ENCODE results near the gene FBXO7.

The FBXO7 gene

GRCh38 chr22:32509045-32509444, 34.4 kb downstream of the FBXO7 start:
- DNase-seq (ENCODE audit: low spot score in 2 of 2) = no peak
- ATAC-seq (ENCODE audit: low read depth) = no peak
- H3K4me3 Mint-ChIP-seq = no peak overlapping the region
- no peaks in the 10 kb centered on the region for H3K4me1 Mint-ChIP-seq
- no peaks in the 10 kb centered on the region for H3K27me3 Mint-ChIP-seq
- no peaks in the 10 kb centered on the region for H3K9me3 Mint-ChIP-seq
- no peak overlapping the region for H3K27ac Mint-ChIP-seq
- peaks cover 19% of the 10 kb centered on the region for H3K36me3 Mint-ChIP-seq

DNA sequence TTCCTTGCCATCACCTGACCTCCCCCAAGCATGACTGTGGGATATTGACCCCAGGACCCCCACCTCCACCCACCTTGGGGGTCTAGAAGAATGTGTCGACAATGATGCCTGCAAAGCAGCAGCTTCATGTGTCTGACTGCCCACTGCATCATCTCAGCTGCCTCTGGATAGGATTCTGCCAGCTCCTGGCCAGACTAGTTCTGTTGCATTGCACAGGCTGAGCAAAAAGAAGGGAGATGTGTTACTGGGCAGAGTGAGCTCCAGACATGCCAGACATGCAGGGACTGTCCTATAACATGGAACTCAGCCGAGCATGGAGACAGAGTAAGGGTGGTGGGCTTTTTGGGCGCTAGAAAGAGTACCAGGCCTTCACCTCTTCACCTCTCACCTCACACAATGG, 36.7 kb downstream of the FBXO7 start:
- H3K4me1 Mint-ChIP-seq = no peaks in the 10 kb centered on the region
- H3K27ac Mint-ChIP-seq = no peak overlapping the region
- H3K4me3 Mint-ChIP-seq = no peak overlapping the region
- DNase-seq (ENCODE audit: low spot score in 2 of 2) (no peak), ATAC-seq (ENCODE audit: low read depth) (no peak)
- H3K36me3 Mint-ChIP-seq = peaks cover 12% of the 10 kb centered on the region
- no peaks in the 10 kb centered on the region for H3K9me3 Mint-ChIP-seq
- H3K27me3 Mint-ChIP-seq = no peaks in the 10 kb centered on the region

DNA sequence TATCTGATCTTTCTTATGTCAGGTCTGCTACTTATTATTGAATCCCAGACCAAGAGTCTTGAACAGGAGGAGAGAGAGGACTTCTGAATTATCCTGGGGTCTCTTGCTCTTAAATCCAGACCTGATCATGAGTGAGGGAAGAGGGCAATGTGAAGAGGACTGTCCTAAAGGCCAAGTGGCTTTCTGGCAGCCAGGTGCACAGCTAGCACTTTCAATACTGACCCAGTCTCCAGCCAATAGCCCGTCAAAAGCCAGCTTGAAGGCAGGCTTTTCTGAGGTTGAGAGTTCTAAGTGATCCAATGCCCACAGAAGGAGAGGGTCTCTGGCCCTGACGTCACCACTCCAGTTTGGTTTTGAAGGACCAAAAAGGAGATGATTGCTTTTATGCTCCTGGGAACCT, 37.2 kb downstream of the FBXO7 start:
- no peak for DNase-seq (ENCODE audit: low spot score in 2 of 2)
- Mint-ChIP-seq H3K36me3 (peaks cover 10% of the 10 kb centered on the region), H3K9me3 (no peaks in the 10 kb centered on the region), H3K27me3 (no peaks in the 10 kb centered on the region), H3K27ac (no peak overlapping the region), H3K4me3 (no peak overlapping the region), H3K4me1 (no peaks in the 10 kb centered on the region)
- no peak for ATAC-seq (ENCODE audit: low read depth)

DNA sequence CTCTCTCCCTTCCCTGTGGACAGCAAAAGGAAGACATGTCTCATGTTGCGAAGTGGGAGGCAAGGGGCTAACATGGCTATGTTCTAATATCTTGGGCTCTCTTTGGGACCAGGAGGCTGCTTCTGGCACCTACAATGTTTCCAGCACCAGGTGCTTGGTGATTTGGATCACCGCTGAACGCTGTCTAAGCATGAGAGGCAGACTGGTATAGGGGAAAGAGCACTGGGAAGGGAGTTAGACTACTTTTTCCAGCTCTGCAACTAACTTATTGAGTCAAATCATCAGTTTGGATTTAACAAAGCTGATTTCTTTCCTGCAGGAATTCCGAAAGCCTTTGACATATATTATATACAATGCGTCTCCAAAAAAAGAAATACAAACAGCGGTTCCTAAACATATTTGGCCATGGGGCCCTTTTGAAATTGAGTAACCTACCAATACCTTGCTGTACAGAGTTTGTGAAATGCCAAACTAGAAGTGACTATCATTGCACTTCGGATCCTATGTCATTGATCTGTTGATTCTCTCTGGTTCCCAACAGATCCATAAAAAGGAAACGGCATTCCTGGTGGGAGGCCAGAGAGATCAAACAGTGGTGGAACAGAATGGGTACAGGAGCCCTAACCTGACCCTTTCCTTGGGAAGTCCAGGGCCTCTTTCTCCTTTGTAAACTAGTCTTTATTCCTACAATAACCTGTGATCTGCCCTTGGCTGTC, 37.8 kb downstream of the FBXO7 start:
- Mint-ChIP-seq H3K36me3 (peaks cover 12% of the 10 kb centered on the region), H3K4me1 (no peaks in the 10 kb centered on the region), H3K27me3 (no peaks in the 10 kb centered on the region), H3K27ac (no peak overlapping the region), H3K9me3 (no peaks in the 10 kb centered on the region), H3K4me3 (no peak overlapping the region)
- DNase-seq (ENCODE audit: low spot score in 2 of 2) = no peak
- ATAC-seq (ENCODE audit: low read depth) = no peak

- Mint-ChIP-seq H3K27ac (no peak overlapping the region), H3K9me3 (peaks cover 1% of the 10 kb centered on the region), H3K27me3 (no peaks in the 10 kb centered on the region), H3K36me3 (peaks cover 4% of the 10 kb centered on the region), H3K4me3 (no peak overlapping the region), H3K4me1 (no peaks in the 10 kb centered on the region)
- ATAC-seq (ENCODE audit: low read depth) = no peak
- no peak for DNase-seq (ENCODE audit: low spot score in 2 of 2)
Measured at GRCh38 chr22:32515084-32515483, 40.5 kb downstream of the FBXO7 start.

DNA sequence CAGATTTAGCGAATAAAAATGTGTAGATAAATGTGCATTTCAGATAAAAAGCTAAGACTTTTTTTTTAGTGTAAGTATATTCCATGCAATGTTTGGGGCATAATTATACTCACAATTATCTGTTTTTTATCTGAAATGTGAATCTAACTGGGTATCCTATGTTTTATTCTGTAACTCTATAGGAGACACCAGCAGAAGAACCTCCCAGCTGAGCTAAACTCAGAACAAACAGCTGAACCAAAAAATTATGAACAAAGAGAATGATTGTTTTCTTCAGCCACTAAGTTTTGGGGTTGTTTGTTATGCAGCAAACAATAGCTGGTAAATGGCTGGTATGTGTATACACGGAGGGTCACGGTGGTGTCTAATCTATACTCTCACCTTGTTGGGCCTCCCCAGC, 42.9 kb downstream of the FBXO7 start:
- Mint-ChIP-seq H3K36me3 (peaks cover 1% of the 10 kb centered on the region), H3K27ac (no peak overlapping the region), H3K27me3 (no peaks in the 10 kb centered on the region), H3K4me1 (no peaks in the 10 kb centered on the region), H3K4me3 (no peak overlapping the region), H3K9me3 (peaks cover 1% of the 10 kb centered on the region)
- ATAC-seq (ENCODE audit: low read depth) = no peak
- no peak for DNase-seq (ENCODE audit: low spot score in 2 of 2)

GRCh38 chr22:32517921-32518320, 43.3 kb downstream of the FBXO7 start:
- Mint-ChIP-seq H3K4me3 (no peak overlapping the region), H3K27ac (no peak overlapping the region), H3K4me1 (no peaks in the 10 kb centered on the region), H3K27me3 (no peaks in the 10 kb centered on the region), H3K9me3 (peaks cover 1% of the 10 kb centered on the region), H3K36me3 (peaks cover 1% of the 10 kb centered on the region)
- no peak for ATAC-seq (ENCODE audit: low read depth)
- DNase-seq (ENCODE audit: low spot score in 2 of 2) = no peak

- Mint-ChIP-seq H3K36me3 (peaks cover 1% of the 10 kb centered on the region), H3K4me3 (no peak overlapping the region), H3K4me1 (no peaks in the 10 kb centered on the region), H3K9me3 (peaks cover 1% of the 10 kb centered on the region), H3K27me3 (no peaks in the 10 kb centered on the region), H3K27ac (no peak overlapping the region)
- ATAC-seq (ENCODE audit: low read depth) = no peak
- DNase-seq (ENCODE audit: low spot score in 2 of 2) = no peak
Measured at GRCh38 chr22:32518381-32518780, 43.8 kb downstream of the FBXO7 start.

- no peak for DNase-seq (ENCODE audit: low spot score in 2 of 2)
- H3K4me1 Mint-ChIP-seq = no peaks in the 10 kb centered on the region
- H3K27me3 Mint-ChIP-seq = no peaks in the 10 kb centered on the region
- no peak overlapping the region for H3K4me3 Mint-ChIP-seq
- H3K9me3 Mint-ChIP-seq = peaks cover 1% of the 10 kb centered on the region
- H3K36me3 Mint-ChIP-seq = peaks cover 1% of the 10 kb centered on the region
- ATAC-seq (ENCODE audit: low read depth) = no peak
- no peak overlapping the region for H3K27ac Mint-ChIP-seq
Measured at GRCh38 chr22:32518848-32519247, 44.2 kb downstream of the FBXO7 start.

GRCh38 chr22:32520612-32521011, 46.0 kb downstream of the FBXO7 start:
- no peaks in the 10 kb centered on the region for H3K27me3 Mint-ChIP-seq
- H3K4me1 Mint-ChIP-seq = no peaks in the 10 kb centered on the region
- H3K27ac Mint-ChIP-seq = no peak overlapping the region
- no peak overlapping the region for H3K4me3 Mint-ChIP-seq
- H3K9me3 Mint-ChIP-seq = peaks cover 1% of the 10 kb centered on the region
- ATAC-seq (ENCODE audit: low read depth) (no peak), DNase-seq (ENCODE audit: low spot score in 2 of 2) (no peak)
- H3K36me3 Mint-ChIP-seq = peaks cover 1% of the 10 kb centered on the region

GRCh38 chr22:32522237-32522636, 47.6 kb downstream of the FBXO7 start:
- H3K4me3 Mint-ChIP-seq = no peak overlapping the region
- no peaks in the 10 kb centered on the region for H3K27me3 Mint-ChIP-seq
- DNase-seq (ENCODE audit: low spot score in 2 of 2) = no peak
- H3K9me3 Mint-ChIP-seq = peaks cover 1% of the 10 kb centered on the region
- no peaks in the 10 kb centered on the region for H3K4me1 Mint-ChIP-seq
- no peak for ATAC-seq (ENCODE audit: low read depth)
- no peak overlapping the region for H3K27ac Mint-ChIP-seq
- peaks cover under 1% of the 10 kb centered on the region for H3K36me3 Mint-ChIP-seq

DNA sequence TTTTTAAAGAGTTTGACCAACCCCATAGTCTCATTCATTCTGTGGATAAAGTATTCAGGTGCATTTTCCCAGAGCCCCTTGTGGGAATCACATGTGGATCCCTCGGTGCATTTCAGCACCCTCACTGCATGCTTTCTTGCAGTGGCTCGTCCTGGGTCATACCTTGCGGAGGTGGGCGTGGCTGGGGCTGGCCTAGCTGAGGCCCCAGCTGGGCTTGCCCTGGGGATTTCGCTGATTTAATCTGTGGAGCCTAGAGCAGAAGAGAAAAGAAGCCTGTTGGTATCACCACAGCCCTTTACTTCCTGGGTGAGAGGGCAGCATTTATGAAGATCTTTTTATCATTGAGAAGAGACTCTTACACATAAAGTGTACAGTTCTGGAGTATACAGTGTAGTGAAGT, 53.1 kb downstream of the FBXO7 start:
- Mint-ChIP-seq H3K9me3 (no peaks in the 10 kb centered on the region), H3K27ac (no peak overlapping the region), H3K4me1 (no peaks in the 10 kb centered on the region), H3K36me3 (no peaks in the 10 kb centered on the region), H3K27me3 (peaks cover 1% of the 10 kb centered on the region), H3K4me3 (no peak overlapping the region)
- ATAC-seq (ENCODE audit: low read depth) = no peak
- DNase-seq (ENCODE audit: low spot score in 2 of 2) = no peak

- ATAC-seq (ENCODE audit: low read depth) = no peak
- H3K36me3 Mint-ChIP-seq = no peaks in the 10 kb centered on the region
- DNase-seq (ENCODE audit: low spot score in 2 of 2) = no peak
- no peak overlapping the region for H3K27ac Mint-ChIP-seq
- peaks cover 6% of the 10 kb centered on the region for H3K27me3 Mint-ChIP-seq
- H3K4me1 Mint-ChIP-seq = no peaks in the 10 kb centered on the region
- no peak overlapping the region for H3K4me3 Mint-ChIP-seq
- no peaks in the 10 kb centered on the region for H3K9me3 Mint-ChIP-seq
Measured at GRCh38 chr22:32528316-32528715, 53.7 kb downstream of the FBXO7 start.

GRCh38 chr22:32528984-32529982, 54.7 kb downstream of the FBXO7 start:
- H3K9me3 Mint-ChIP-seq = no peaks in the 10 kb centered on the region
- H3K4me3 Mint-ChIP-seq = no peak overlapping the region
- H3K27me3 Mint-ChIP-seq = peaks cover 9% of the 10 kb centered on the region
- no peak overlapping the region for H3K27ac Mint-ChIP-seq
- ATAC-seq (ENCODE audit: low read depth) (peak; percentile 57), DNase-seq (ENCODE audit: low spot score in 2 of 2) (peak; percentile 14 to 30)
- no peaks in the 10 kb centered on the region for H3K4me1 Mint-ChIP-seq
- H3K36me3 Mint-ChIP-seq = no peaks in the 10 kb centered on the region

All from memory B cell (primary cell).